ENCODE measurements around the gene HGS.
"Not testable (repeated sequence)": the region's sequence is repeated elsewhere in the genome, so short reads cannot be mapped to it uniquely, and the experiment has no call there.

The HGS gene

GRCh38 chr17:81717049-81717765, 33.4 kb downstream of the HGS start:
- DNase-seq (ENCODE audit: low spot score), result no peak

- no peak for DNase-seq (ENCODE audit: low spot score)
These were observed 33.9 kb downstream of the HGS start for GRCh38 chr17:81717766-81718089.

- no peak for DNase-seq (ENCODE audit: low spot score)
These were observed 35.8 kb downstream of the HGS start for GRCh38 chr17:81719410-81720266.

- no peak for DNase-seq (ENCODE audit: low spot score)
These were observed 36.7 kb downstream of the HGS start for GRCh38 chr17:81720267-81721071.

GRCh38 chr17:81722184-81723120, 38.6 kb downstream of the HGS start:
- DNase-seq (ENCODE audit: low spot score), result no peak

GRCh38 chr17:81723651-81724209, 39.9 kb downstream of the HGS start:
- DNase-seq (ENCODE audit: low spot score), result no peak

- no peak for DNase-seq (ENCODE audit: low spot score)
These were observed 41.6 kb downstream of the HGS start for GRCh38 chr17:81725439-81725838.

- DNase-seq (ENCODE audit: low spot score), result no peak
These were observed 42.2 kb downstream of the HGS start for GRCh38 chr17:81726004-81726403.

- DNase-seq (ENCODE audit: low spot score), result no peak
These were observed 43.7 kb downstream of the HGS start for GRCh38 chr17:81727324-81728031.

GRCh38 chr17:81733507-81734404, 49.9 kb downstream of the HGS start:
- DNase-seq (ENCODE audit: low spot score), result peak; percentile 64

GRCh38 chr17:81734405-81735263, 50.8 kb downstream of the HGS start:
- DNase-seq (ENCODE audit: low spot score), result no peak

GRCh38 chr17:81735264-81736102, 51.7 kb downstream of the HGS start:
- DNase-seq (ENCODE audit: low spot score), result peak; percentile 54

- DNase-seq (ENCODE audit: low spot score), result no peak
These were observed 54.4 kb downstream of the HGS start for GRCh38 chr17:81737947-81738800.

- no peak for DNase-seq (ENCODE audit: low spot score)
These were observed 55.1 kb downstream of the HGS start for GRCh38 chr17:81738801-81739393.

- DNase-seq (ENCODE audit: low spot score), result not testable (repeated sequence)
These were observed 55.8 kb downstream of the HGS start for GRCh38 chr17:81739593-81739992.

GRCh38 chr17:81740395-81740961, 56.7 kb downstream of the HGS start:
- no peak for DNase-seq (ENCODE audit: low spot score)
